Stimulated activated CD8-positive, alpha-beta memory T cell treated with anti-CD3 and anti-CD28 coated beads, Interleukin-15, amount 100 ng/mL, for 24 hours (primary cell): ENCODE data around the gene UBE2Q1.

Experiments
- DNase-seq: peaks from one replicate; pipeline ENCODE4 v3.0.0-alpha.2; 2020; ENCODE audit warnings: low read depth

UBE2Q1 gene

DNA sequence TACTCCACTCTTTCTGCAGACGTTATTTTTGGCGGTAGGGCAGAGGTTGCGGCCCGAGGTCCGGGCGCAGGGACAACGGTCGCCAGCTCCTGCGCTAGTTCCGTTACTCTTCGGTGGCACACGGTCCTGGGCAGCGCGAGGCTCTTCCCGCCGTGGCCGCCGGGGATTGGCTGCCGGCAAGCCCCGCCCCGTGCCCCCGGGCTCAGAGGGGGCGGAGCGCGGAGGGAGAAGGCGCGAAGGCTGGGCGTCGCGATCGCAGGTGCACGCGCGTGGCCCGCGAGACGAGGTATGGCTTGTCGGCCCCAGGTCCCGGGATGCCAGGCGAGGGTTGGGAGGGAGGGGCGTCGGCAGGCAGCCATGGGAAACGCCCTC is 55.7 kb downstream of the UBE2Q1 start:
- DNase-seq: no peak

- DNase-seq: no peak
Observed at GRCh38 chr1:154502066-154502743, 56.3 kb downstream of the UBE2Q1 start, which contains the start of the genes SHE and TDRD10. Gene SHE (minus strand): TSS chr1:154502412. CDS start chr1:154502026, 386 bp downstream. Gene TDRD10 (plus strand): TSS chr1:154502219. CDS start chr1:154506904, 4,685 bp downstream.

DNA sequence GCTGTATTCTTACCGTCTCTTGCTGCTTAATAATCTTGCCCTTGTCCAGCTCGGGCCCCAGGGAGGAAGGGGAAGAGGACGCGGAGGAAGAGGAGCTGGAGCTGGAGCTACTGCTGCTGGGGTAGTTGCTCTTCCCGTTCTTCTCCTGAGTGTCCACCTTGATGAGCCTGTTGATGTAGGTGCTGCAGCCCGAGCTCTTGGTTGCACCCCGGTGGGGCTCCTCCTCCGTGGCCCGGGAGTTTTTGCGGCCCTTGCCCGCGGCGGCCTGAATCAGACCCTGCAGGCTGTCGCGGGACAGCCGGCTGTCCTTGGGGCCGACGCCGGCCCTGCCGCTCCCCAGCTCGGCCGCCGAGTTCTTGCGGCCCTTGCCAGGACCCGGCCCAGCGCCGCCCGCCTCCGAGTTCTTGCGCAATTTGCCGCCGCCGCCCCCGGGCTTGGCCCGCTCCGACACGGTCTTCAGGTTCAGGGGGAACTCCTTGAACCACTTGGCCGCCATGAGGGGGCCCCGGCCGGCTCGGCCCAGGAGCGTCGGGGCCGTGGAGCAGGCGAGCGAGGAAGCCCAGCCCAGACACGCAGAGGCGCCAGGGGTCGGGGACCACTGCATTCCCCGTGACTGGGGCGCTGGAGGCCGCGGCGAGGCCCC is 56.9 kb downstream of the UBE2Q1 start:
- no peak for DNase-seq

- DNase-seq: no peak
Observed at GRCh38 chr1:154500533-154500932, 57.9 kb downstream of the UBE2Q1 start.

DNA sequence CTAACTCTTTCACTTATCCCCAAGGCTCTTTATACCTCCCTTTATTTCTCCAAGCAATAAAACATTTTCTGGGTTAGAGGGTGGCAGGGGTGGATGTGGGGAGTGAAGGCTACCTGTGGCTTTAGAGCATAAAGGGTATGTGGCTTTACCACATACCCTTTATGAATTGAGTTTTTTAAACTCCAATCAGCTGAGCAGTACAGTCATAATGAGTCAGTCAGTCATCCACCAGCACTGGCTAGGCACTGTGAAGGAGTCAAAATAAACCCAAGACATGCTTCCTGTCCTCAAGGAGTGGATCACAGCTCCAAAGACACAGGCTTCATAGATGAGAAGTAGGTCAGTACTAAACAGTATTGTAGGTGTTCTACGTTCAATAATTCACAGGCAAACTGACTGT is 59.0 kb downstream of the UBE2Q1 start:
- no peak for DNase-seq
